NCI-H82 treated with DMSO at 0.1 percent for 48 hours (cell line): ENCODE results near the gene FGF2.

Experiments
- DNase-seq: peaks from one replicate; lab custom pipeline; 2025; ENCODE audit not compliant: unreplicated experiment; lab: John Stamatoyannopoulos, UW

FGF2 gene

GRCh38 chr4:122889726-122890125, 63.1 kb downstream of the FGF2 start:
- DNase-seq, result no peak

- no peak for DNase-seq
Measured at GRCh38 chr4:122890147-122890795, 63.6 kb downstream of the FGF2 start.

DNA sequence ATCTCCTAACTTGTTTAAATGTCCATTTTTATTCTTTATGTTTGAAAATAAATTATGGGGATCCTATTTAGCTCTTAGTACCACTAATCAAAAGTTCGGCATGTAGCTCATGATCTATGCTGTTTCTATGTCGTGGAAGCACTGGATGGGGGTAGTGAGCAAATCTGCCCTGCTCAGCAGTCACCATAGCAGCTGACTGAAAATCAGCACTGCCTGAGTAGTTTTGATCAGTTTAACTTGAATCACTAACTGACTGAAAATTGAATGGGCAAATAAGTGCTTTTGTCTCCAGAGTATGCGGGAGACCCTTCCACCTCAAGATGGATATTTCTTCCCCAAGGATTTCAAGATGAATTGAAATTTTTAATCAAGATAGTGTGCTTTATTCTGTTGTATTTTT, 68.2 kb downstream of the FGF2 start:
- no peak for DNase-seq

DNA sequence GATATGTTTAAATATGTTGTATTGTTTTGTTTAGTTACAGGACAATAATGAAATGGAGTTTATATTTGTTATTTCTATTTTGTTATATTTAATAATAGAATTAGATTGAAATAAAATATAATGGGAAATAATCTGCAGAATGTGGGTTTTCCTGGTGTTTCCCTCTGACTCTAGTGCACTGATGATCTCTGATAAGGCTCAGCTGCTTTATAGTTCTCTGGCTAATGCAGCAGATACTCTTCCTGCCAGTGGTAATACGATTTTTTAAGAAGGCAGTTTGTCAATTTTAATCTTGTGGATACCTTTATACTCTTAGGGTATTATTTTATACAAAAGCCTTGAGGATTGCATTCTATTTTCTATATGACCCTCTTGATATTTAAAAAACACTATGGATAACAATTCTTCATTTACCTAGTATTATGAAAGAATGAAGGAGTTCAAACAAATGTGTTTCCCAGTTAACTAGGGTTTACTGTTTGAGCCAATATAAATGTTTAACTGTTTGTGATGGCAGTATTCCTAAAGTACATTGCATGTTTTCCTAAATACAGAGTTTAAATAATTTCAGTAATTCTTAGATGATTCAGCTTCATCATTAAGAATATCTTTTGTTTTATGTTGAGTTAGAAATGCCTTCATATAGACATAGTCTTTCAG, 68.8 kb downstream of the FGF2 start:
- DNase-seq, result no peak

- no peak for DNase-seq
Measured at GRCh38 chr4:122896270-122896669, 69.6 kb downstream of the FGF2 start.

- DNase-seq, result no peak
Measured at GRCh38 chr4:122898370-122899150, 71.9 kb downstream of the FGF2 start.

DNA sequence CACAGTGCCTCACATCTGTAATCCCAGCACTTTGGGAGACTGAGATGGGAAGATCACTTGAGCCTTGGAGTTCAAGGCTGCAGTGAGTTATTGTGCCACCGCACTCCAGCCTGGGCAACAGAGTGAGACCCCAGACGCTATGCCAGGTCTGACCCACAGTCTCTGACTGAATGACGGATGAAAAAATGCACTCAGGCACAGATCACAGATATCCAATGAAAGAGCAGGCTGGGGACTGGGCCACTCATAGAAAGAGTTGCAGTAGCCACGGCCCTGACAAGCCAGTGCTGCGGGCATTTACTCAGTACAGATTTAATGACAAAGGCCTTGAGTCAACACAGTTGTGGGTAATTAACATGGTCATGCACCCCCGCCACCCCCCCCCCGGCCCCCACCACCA, 73.1 kb downstream of the FGF2 start:
- DNase-seq, result no peak

- DNase-seq, result no peak
Measured at GRCh38 chr4:122900314-122900713, 73.7 kb downstream of the FGF2 start.

DNA sequence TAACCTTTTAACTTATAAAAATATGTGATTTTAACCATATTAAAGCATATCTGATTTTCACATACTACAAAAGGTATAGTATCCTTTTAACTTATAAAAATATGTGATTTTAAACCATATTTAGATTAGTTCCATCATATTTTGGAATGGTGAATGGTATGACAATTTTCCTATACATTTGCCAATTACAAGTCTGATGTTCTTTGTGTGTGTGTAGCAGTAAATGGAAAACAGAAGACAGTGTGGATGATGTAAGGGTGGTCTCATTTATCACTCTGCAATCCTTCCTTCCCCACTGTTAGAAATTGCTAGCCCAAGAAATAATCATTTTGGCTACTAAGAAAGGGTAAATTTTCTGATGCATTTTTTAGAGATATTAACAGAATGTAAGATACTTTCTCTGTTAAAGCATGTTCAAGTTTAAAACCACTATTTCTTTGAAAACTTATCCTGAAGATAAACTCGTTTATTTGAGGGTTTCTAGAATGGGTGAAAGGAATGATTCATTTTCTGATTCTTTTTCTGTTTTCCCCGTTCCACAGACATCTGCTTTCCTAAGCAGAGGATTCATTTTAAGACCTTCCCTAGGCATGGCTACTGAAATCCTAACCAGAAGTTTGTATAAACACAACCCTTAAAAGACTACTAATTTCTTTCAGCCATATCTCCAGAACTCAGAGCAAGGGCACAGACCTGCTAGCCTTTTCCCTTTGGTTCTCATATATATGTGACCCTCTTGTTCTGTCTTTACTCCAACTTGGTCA, 74.8 kb downstream of the FGF2 start:
- DNase-seq, result no peak

- DNase-seq, result no peak
Measured at GRCh38 chr4:122903766-122904288, 77.2 kb downstream of the FGF2 start.

- no peak for DNase-seq
Measured at GRCh38 chr4:122906859-122907305, 80.3 kb downstream of the FGF2 start.

- no peak for DNase-seq
Measured at GRCh38 chr4:122908223-122908622, 81.6 kb downstream of the FGF2 start.

DNA sequence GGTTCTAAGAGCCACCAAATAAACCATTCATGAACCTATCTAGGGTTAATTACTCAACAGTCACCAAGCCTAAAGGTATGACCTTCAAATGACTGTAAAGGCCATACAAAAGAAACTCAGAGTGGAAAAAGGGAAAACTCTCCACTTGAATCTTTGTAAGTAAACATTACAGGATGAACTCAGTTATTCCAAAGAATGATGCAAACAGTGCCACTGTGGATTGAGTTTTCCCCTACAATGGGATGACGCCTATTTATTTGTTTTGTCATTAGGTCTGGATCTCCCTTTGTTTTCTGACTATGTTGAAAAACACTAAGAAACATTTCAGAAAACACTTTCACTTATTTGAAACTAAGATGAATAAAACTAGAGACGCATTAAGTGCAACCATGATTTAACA, 83.1 kb downstream of the FGF2 start:
- no peak for DNase-seq

DNA sequence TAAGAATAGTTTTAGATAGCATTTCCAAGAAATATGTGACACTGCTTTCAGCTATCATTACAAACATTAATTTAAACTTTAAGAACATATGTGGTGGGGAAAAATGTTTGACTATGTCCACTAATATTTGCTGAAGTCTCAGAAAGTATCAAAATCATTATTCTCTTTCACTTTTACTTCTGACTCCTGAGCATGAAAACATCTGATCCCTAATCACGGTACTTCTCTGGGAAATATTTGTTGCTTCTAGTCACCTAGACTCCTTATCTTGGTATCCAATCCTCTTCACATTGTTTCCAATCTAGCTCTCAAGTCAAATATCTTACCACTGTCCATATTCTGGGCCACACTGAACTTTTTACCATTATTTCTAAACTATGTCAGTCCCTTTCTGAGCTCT, 85.0 kb downstream of the FGF2 start:
- DNase-seq, result no peak

GRCh38 chr4:122912810-122913575, 86.4 kb downstream of the FGF2 start:
- no peak for DNase-seq

DNA sequence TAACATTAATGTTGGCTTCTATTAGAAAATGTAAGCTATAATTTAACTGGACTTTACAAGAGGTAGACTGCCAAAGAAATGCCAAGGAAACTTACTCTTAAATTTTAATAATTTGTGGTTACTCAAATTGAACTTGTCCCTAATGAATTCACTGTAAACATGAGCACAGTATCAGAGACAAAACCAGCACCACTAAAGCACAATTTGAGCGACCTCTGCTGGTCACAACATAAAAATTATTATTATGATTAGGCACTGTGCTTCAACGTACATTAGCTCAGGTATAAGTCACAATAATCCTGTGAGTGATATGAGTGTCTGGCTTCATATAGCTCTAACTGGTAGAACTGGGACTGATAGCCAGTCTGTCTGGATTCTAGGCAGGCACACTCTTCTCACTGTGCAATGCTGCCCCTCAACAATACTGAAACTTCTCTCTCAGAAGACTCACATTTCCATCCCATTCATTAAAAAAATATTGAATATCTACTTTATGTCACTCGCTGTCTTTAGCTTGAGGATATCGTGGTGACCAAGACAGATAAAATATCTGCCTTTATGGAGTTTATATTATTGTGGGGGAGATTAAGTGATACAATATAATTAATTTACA, 87.8 kb downstream of the FGF2 start:
- no peak for DNase-seq

GRCh38 chr4:122914938-122915337, 88.3 kb downstream of the FGF2 start:
- no peak for DNase-seq

DNA sequence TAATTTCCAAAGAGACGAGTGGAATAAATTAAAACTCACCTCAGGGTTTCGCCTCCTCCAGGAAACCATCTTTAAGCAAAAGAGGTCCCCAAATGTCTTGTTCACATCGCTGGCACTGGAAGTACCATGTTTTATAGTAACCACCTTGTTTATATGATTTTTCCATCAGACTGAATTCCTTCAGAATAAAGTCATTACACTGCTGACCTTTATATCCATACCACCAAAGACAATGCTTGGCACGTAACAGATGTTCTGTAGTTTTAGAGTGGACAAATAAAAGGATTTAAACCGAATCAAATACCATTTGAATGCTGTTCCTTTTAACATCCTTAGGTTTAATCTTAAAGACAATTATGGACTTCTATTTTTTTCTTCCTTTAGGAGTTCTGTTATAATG, 91.1 kb downstream of the FGF2 start:
- no peak for DNase-seq

DNA sequence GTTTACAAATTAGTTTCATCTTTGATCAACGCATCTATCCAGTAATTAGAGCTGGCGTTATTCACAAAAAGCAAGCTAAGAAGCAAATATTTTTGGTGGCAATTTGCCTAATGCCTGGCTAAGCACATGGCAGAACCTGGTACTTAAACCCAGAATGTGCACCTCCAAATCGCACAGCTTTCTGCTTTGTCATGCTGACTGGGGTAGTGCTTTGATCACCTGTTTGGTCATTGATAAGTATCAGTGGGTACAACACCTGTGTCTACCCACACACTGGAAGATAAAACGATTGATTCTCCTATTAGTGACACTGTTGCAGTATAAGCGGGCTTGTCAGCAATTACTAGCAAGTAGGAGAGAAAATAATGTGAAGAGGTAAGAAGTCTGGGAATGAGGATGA, 93.8 kb downstream of the FGF2 start:
- no peak for DNase-seq

GRCh38 chr4:122921300-122921699, 94.7 kb downstream of the FGF2 start:
- no peak for DNase-seq
